ENCODE measurements around the gene FBXO3. TPM values are rescaled to one million over a fixed set of nuclear protein-coding genes. Genes with fewer than 3 reads are reported as not detected.

Gene FBXO3
- total and polyA plus RNA-seq, 12 donors: 21.9 to 72.5 (median 55.7) TPM

DNA sequence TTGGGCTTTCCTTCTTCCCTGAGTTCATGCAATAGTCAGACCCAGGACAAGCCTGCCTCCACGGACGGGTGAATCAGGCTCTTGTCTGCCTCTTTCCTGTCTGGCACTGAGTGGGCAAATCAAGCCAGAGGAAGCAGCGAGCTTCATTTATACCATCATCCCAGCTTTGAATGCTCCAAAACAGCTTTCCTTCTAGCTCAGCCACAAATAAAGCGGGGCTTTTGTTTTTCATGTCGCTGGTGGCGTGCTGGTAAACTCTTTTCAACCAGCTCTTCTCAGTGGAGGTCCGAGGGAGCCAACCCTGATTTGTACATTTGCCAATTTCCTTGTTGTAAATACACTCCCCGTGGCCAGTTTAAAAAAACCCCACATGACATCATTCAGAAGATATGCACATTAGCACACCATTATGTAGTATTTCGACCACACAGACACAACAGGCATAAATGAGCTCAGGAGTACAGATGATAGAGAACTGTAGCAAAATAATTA lies 82.3 kb downstream of the FBXO3 start:
- H3K4me1 ChIP-seq: peaks cover 27 to 83% (median 71%) of the 10 kb centered on the region in 9 donors

DNA sequence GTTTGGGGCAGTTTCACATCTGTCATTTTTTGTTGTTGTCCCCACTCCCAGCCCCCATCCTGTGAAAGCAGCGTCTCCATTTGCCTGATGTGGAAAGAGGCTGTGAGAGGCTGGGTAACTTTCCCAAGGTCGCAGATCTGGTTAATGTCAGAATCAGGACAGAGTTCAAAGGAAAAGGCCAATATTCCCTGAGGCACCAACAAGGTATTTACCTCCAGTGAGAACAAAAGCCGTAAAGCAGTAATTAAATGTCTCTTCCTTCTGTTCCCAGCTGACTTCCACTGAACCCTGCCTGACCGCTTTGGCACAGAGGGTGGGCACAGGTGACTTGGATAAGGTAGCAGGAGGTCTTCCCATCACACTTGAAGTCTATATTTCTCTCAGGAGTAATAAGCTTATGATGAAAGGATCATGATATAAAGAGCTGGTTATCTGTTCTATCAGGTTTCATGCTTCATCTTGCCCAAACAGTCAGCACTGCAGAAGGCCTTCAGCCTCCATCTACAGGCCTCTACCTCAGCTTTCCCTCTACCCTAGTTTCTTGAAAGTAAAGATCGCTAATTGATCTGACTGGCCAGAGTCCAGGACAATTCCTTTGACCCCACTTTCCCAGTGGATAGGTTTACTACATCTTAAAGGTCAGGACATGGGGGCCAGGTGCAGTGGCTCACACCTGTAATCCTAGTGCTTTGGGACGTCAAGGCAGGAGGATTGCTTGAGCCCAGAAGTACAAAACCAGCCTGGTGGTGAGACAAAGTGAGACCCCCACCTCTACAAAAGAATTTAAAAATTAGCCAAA lies 83.1 kb downstream of the FBXO3 start:
- ATAC-seq (peak in 4 of 8 donors; percentile 13 to 32 (median 18)), DNase-seq (no peak)
- peaks cover 0 to 6% (median 0%) of the 10 kb centered on the region in 11 donors for H3K9me3 ChIP-seq
- peaks cover 27 to 81% (median 68%) of the 10 kb centered on the region in 9 donors for H3K4me1 ChIP-seq
- no peak overlapping the region for H3K4me3 ChIP-seq
- intact Hi-C loops (cut with DNase I): loop anchor here in 8 of 10 donors (2.0 to 10.0 kb wide), 6 partner anchors 44 to 526 kb away; partner anchors contain the start of genes HIPK3 (in 3 of the 8), CD59 (in 2 of the 8) and CSTF3 (in 2 of the 8)
- peak overlapping the region; percentile 81 to 94 (median 86) for H3K27ac ChIP-seq
- no peaks in the 10 kb centered on the region for H3K36me3 ChIP-seq
- H3K27me3 ChIP-seq: no peaks in the 10 kb centered on the region
- TF ChIP-seq CTCF (IDR thresholded peaks at IDR 0.05): no peak
- 61 to 67% methylated on average over 6 of the region's 6 CpGs for WGBS, 2 donors

More for the DNA sequence above, 82.3 kb downstream of the FBXO3 start:
- WGBS, 2 donors: 21 to 24% methylated on average over 9 of the region's 9 CpGs
- H3K9me3 ChIP-seq: peaks cover 0 to 5% (median 0%) of the 10 kb centered on the region in 11 donors
- no peak for TF ChIP-seq CTCF (IDR thresholded peaks at IDR 0.05)
- intact Hi-C loops (cut with DNase I): loop anchor here in 8 of 10 donors (2.0 to 10.0 kb wide), 6 partner anchors 43 to 527 kb away; partner anchors contain the start of genes HIPK3 (in 3 of the 8), CD59 (in 2 of the 8) and CSTF3 (in 2 of the 8)
- DNase-seq: peak in 1 of 2 donors; percentile 76
- H3K27ac ChIP-seq: peak overlapping the region; percentile 81 to 94 (median 86)
- no peaks in the 10 kb centered on the region for H3K36me3 ChIP-seq
- H3K27me3 ChIP-seq: no peaks in the 10 kb centered on the region
- peak overlapping the region in 3 of 10 donors; percentile 11 to 24 (median 20) for H3K4me3 ChIP-seq
- peak; percentile 46 to 64 (median 60) for ATAC-seq

Other genes with a start within 250 kb of the FBXO3 start
- 1 to 10 TPM in 1 of 10 donors, not detected in 9; 3.0 TPM for gene C11orf91, start 73.7 kb downstream of the FBXO3 start, total RNA-seq
- gene C11orf91, start 73.7 kb downstream of the FBXO3 start, polyA plus RNA-seq: under 1 TPM in 1 of 2 donors, not detected in 1; 0.17 TPM
- gene CD59, start 38.1 kb downstream of the FBXO3 start, total RNA-seq: 1,000 to 10,000 TPM in 3 of 10 donors, 100 to 1,000 TPM in 7; 676 to 1,261 (median 764) TPM
- gene CD59, start 38.1 kb downstream of the FBXO3 start, polyA plus RNA-seq: 100 to 1,000 TPM; 120 to 758 TPM
- gene LMO2, start 117.6 kb upstream of the FBXO3 start, total RNA-seq: 10 to 100 TPM in 3 of 10 donors, 1 to 10 TPM in 7; 3.9 to 16.9 (median 9.1) TPM
- gene LMO2, start 117.6 kb upstream of the FBXO3 start, polyA plus RNA-seq: 10 to 100 TPM; 10.7 to 14.0 TPM

Measured in heart right ventricle (tissue), 16 donors.